ENCODE data around the gene DUOXA2.

GRCh38 chr15:45084163-45084562 is 30.0 kb upstream of the DUOXA2 start:
- TF ChIP-seq FOXM1 (IDR thresholded peaks at IDR 0.05; ENCODE audit: borderline replicate concordance, low read depth), result no peak
- TF ChIP-seq NFIC (IDR thresholded peaks at IDR 0.05), result no peak
- no peak for TF ChIP-seq YY1 (IDR thresholded peaks at IDR 0.05; ENCODE audit: low read depth)
- TF ChIP-seq RAD21 (IDR thresholded peaks at IDR 0.05; ENCODE audit: low read depth), result no peak
